RKO (cell line): ENCODE measurements around the gene RHBG.
"Not testable (repeated sequence)": the region's sequence is repeated elsewhere in the genome, so short reads cannot be mapped to it uniquely, and the experiment has no call there.

Experiments used
- DNase-seq: peaks from one replicate; pipeline ENCODE4 v3.0.0-alpha.2; 2016; ENCODE audit warnings: low spot score

Gene RHBG, protein sequence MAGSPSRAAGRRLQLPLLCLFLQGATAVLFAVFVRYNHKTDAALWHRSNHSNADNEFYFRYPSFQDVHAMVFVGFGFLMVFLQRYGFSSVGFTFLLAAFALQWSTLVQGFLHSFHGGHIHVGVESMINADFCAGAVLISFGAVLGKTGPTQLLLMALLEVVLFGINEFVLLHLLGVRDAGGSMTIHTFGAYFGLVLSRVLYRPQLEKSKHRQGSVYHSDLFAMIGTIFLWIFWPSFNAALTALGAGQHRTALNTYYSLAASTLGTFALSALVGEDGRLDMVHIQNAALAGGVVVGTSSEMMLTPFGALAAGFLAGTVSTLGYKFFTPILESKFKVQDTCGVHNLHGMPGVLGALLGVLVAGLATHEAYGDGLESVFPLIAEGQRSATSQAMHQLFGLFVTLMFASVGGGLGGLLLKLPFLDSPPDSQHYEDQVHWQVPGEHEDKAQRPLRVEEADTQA

DNA sequence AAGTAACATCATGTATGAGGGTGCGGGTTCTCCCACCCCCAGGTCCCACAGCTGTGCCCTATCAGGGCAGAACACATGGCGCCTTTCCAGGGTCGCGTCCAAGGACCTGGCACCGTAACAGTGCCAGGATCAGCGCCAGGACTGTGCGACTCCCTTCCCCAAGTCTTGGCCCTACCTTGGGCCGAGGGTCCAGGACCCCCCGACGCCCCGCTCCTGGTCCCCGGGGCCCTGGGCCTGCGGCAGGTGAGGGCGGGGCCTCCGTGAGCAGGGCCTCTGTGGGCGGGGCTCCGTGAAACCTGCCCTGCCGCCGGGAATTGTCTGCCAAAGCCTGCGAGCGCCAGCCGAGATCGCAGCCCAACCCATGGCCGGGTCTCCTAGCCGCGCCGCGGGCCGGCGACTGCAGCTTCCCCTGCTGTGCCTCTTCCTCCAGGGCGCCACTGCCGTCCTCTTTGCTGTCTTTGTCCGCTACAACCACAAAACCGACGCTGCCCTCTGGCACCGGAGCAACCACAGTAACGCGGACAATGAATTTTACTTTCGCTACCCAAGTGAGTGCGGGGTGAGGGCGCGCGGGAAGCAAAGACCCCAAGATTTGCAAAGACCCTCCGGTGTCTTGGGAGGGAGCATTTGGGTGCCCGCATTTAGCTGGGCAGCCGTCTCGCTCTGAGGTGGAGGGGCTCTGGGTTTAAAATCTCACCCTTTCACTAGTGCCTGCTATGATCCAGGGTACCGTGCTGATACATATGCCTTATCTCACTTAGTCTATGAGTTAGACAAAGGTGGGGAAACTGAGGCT, at the start of gene RHBG:
Gene RHBG (plus strand): TSS at position 323 of the 796 bp plus-strand sequence. CDS start 39 bp downstream, at position 362.
- DNase-seq, result no peak

DNA sequence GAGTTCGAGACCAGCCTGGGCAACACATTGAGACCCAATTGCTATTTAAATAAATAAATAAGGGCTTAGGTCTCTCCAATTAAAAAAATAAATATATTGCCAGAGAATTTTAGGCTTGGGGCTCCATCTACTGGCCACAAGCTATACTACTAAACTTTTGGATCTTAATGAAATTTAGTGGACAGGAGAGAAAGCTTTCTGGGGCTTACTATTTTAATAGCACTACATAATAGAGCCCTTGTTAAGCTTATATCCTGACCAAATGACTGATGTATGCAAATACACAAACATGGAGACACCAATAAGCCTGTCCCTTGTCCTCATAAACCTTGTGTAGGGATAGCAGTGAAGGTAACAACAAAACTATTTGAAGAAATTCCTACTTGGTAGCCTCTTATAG, 49.3 kb upstream of the RHBG start:
- DNase-seq, result peak; percentile 45

- DNase-seq, result no peak
Observed at GRCh38 chr1:156320560-156320959, 48.5 kb upstream of the RHBG start.

DNA sequence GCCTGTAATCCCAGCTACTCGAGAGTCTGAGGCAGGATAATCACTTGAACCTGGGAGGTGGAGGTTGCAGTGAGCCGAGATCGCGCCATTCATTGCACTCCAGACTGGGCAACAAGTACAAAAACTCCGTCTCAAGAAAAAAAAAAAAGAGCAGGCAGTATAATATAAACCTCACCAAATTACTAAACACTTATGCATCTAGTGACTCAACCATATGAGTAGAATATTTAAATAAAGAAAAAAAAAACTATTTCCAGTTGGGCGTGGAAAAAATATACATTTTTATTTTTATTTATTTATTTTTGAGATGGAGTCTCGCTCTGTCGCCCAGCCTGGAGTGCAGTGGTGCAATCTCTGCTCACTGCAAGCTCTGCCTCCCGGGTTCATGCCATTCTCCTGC, 45.8 kb upstream of the RHBG start:
- peak; percentile 77 for DNase-seq

DNA sequence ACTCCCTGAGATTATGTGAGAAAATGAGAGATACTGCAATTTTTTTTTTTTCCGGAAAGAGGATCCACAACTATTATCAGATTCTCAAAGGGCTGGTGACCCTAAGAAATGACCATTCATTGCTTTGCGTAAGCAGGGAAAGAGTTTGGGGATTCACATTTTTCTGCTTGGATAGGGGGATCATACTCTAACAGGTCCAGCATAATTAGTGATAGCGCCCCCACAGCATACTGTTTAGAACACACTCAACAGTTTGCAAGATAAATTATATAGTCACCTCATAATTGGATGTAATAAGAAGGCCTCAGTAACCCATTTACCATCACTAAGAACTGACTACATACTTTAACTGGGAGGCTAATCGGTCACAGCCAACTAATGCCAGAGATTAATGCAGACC, 32.8 kb upstream of the RHBG start:
- DNase-seq, result peak; percentile 78

- peak; percentile 32 for DNase-seq
Observed at GRCh38 chr1:156337052-156337887, 31.7 kb upstream of the RHBG start.

GRCh38 chr1:156337888-156338179, 31.2 kb upstream of the RHBG start:
- DNase-seq, result no peak

DNA sequence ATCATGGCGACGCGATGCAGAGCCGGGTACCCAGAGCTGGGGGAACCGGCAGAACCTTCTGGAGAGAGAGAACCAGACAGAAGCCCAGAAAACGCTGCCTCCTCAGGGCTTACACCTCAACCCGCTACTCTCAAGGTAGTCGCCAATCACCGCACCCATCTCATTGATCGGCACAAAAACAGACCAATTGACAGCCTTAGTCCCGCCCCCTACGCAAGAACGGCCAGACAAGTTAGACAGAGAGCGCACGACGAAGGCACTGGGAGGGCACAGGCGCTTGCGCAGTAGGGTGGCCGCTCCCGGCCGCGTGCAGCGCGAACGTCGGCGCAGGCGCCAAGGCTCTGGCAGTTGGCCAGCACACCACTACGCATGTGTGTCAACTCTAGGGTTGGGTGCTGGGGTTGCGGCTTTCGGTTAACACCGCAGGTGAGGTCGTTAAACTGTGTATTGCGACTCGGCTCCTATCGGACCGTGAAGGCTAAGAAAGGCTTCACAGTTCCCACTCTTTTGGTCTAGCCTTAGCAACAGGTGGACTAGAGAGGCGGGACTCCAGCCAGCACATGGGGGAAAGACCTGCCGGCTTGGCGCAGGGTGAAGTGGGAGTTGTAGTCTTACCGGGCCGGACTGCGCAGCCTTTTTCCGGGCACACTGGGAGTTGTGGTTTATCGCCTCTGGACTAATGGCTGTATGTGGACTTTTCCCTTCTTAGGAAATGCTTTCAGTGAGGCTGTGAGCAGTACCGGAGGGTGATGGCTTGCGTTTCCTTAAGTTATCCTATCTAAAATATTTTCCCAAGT, 30.6 kb upstream of the RHBG start, which contains the start of the genes CCT3 and TSACC:
Gene CCT3 (minus strand): TSS at position 113 of the 797 bp plus-strand sequence. CDS start 108 bp downstream, at position 5.
Gene TSACC (plus strand): TSS at position 347 of the 797 bp plus-strand sequence. CDS start 1,232 bp downstream, outside the sequence.
- DNase-seq, result peak; percentile 99

- peak; percentile 30 for DNase-seq
Observed at GRCh38 chr1:156342166-156342955, 26.6 kb upstream of the RHBG start.

- DNase-seq, result no peak
Observed at GRCh38 chr1:156344409-156344808, 24.6 kb upstream of the RHBG start.

DNA sequence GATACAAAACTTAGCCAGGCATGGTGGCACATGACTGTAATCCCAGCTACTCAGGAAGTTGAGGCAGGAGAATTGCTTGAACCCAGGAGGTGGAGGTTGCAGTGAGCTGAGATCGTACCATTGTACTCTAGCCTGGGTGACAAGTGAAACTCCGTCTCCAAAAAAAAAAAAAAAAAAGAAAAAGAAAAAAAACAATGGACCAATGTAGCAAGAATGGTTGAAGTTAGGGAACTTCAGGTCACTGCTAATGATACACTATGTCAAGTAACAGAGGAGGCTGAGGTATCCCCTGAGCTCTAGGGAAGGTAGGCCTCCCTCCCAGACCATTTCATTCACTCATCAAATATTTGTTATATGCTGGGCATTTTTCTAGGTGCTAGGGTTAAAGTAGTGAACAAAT, 23.0 kb upstream of the RHBG start:
- DNase-seq, result not testable (repeated sequence)

DNA sequence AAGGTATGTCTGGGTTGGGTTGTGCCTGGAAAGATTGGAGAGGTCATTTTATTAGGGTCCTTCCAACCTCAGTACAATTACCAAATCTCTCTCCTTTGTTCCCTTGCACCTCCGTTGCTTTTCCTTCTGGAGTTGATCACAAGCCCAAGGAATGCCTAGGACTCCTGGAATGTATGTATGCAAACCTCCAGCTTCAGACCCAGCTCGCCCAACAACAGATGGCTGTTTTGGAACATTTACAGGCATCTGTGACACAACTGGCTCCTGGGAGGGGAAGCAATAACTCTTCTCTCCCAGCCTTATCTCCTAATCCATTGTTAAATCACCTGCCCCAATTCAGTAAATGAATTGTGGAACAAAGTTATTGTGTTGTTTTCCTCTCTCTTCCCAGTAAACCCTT, 22.4 kb upstream of the RHBG start:
- DNase-seq, result no peak

DNA sequence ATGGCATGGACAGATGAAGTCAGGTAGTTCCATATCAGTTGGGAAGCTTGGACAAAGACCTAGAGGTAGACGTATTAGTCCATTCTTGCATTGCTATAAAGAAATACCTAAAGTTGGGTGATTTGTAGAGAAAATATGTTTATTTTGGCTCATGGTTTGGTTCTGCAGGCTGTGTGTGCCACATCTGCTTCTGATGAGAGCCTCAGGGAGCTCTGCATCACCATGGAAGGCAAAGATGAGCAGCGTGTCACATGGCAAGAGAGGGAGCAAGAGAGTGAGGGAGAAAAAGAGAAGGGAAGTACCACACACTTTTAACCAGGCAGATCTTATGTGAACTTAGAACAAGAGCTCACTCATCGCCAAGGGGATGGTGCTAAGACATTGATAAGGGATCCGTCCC, 21.7 kb upstream of the RHBG start:
- no peak for DNase-seq

DNA sequence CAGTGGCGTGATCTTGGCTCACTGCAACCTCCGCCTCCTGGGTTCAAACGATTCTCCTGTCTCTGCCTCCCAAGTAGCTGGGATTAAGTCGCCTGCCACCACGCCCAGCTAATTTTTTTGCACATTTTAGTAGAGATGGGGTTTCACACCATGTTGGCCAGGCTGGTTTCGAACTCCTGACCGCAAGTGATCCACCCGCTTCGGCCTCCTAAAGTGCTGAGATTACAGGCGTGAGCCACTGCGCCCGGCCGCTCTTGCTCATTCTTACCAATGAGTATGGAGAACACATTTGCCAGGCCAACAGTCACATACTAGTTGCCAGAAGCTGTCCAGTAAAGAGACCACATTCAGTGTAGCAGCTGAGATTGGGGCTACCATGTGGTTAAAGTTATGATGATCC, 16.5 kb upstream of the RHBG start:
- DNase-seq, result not testable (repeated sequence)

GRCh38 chr1:156356262-156356874, 12.6 kb upstream of the RHBG start:
- no peak for DNase-seq

GRCh38 chr1:156356875-156357534, 12.0 kb upstream of the RHBG start:
- DNase-seq, result no peak

- no peak for DNase-seq
Observed at GRCh38 chr1:156357977-156358376, 11.0 kb upstream of the RHBG start.

DNA sequence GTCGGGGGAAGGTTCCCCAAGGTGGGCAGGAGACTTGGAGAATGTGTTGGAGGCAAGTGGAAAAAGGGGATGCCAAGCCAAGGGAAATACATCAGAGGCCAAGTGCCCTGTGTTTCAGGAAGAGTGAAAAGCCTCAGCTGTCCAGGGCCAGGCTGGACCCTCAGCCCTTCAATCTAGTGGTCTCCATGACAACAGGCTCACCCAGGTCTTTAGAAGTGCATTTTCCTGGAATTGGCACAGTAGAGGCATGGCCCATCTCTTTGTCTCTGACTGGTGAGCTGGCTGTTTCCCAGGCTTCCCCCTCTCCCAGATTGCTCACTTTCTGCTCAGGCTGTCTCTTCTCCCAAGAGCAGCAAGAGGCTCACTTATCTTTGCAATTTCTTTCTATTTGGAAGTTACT, 10.4 kb upstream of the RHBG start:
- DNase-seq, result no peak

DNA sequence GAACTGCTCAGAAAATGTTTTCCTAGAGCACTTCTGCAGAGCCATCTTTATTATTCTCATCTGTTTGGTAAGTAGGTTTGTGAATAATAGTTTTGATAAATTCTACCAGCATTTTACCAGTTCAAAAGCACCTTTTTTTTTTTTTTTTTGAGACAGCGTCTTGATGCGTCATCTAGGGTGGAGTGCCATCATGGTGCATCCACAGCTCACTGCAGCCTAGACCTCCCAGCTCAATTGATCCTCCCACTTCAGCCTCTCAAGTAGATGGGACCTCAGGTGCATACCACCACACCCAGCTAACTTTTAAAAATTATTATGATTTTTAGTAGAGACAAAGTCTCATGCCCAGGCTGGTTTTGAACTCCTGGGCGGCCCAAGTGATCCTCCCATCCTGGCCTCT, 9.8 kb upstream of the RHBG start:
- DNase-seq, result no peak
